KMS-11 (cell line): Measurements from ENCODE around the gene CCS.

Experiments used
- H2AFZ ChIP-seq: fragments of 200-600 bp; sonication (generic); 2 replicates; pipeline ENCODE4 v1.6.1; 2016; ENCODE audit warnings: antibody characterized with exemption, mixed run types, low read depth
- H3K27ac ChIP-seq: fragments of 200-600 bp; sonication (generic); 2 replicates; pipeline ENCODE4 v1.6.1; 2016; ENCODE audit warnings: mild to moderate bottlenecking, mixed run types
- H3K27me3 ChIP-seq: fragments of 200-600 bp; sonication (generic); 2 replicates; pipeline ENCODE4 v1.6.1; 2017; ENCODE audit warnings: mild to moderate bottlenecking, low read depth, mixed run types, moderate library complexity; ENCODE audit not compliant: insufficient read depth
- H3K36me3 ChIP-seq: fragments of 200-600 bp; sonication (generic); 2 replicates; pipeline ENCODE4 v1.6.1; 2017; ENCODE audit warnings: mild to moderate bottlenecking, mixed run types; ENCODE audit not compliant: insufficient read depth
- H3K4me1 ChIP-seq: fragments of 200-600 bp; sonication (generic); 2 replicates; pipeline ENCODE4 v1.6.1; 2016; ENCODE audit warnings: mild to moderate bottlenecking, low read depth, mixed run types; ENCODE audit not compliant: poor library complexity, severe bottlenecking
- H3K4me2 ChIP-seq: fragments of 200-600 bp; sonication (generic); 2 replicates; pipeline ENCODE4 v1.7.0; 2016; ENCODE audit warnings: mild to moderate bottlenecking, mixed run types
- H3K4me3 ChIP-seq: fragments of 200-600 bp; sonication (generic); IDR thresholded peaks from 2 replicates; pipeline ENCODE4 v1.6.1; 2017; ENCODE audit warnings: low read depth, low read length, mixed read lengths; ENCODE audit not compliant: insufficient read depth
- H3K79me2 ChIP-seq: fragments of 200-600 bp; sonication (generic); 2 replicates; pipeline ENCODE4 v1.6.1; 2016; ENCODE audit warnings: low read depth, mixed run types; ENCODE audit not compliant: insufficient read depth
- H3K9ac ChIP-seq: fragments of 200-600 bp; sonication (generic); 2 replicates; pipeline ENCODE4 v1.6.1; 2016; ENCODE audit warnings: mild to moderate bottlenecking, mixed run types
- H4K20me1 ChIP-seq: fragments of 200-600 bp; sonication (generic); 2 replicates; pipeline ENCODE4 v1.6.1; 2016; ENCODE audit warnings: mild to moderate bottlenecking, mixed run types; ENCODE audit not compliant: insufficient read depth
- CTCF ChIP-seq: fragments of 200-600 bp; sonication (generic); conservative IDR thresholded peaks from 2 replicates; pipeline ENCODE4 v1.6.1; 2017; ENCODE audit warnings: low read depth, mild to moderate bottlenecking, antibody characterized with exemption, low read length, moderate library complexity, mixed read lengths

CCS gene

GRCh38 chr11:66562907-66563583, 29.9 kb upstream of the CCS start:
- H3K4me1 ChIP-seq: no peaks in the 10 kb centered on the region
- H3K4me3 ChIP-seq: no peak overlapping the region
- no peak for TF ChIP-seq CTCF
- H3K36me3 ChIP-seq: no peaks in the 10 kb centered on the region
- H3K4me2 ChIP-seq: no peak overlapping the region
- no peak overlapping the region for H3K9ac ChIP-seq
- H3K27me3 ChIP-seq: no peaks in the 10 kb centered on the region; the same call in 1 of the 2 replicates
- H4K20me1 ChIP-seq: no peaks in the 10 kb centered on the region
- H3K79me2 ChIP-seq: no peaks in the 10 kb centered on the region
- H3K27ac ChIP-seq: no peak overlapping the region
- H2AFZ ChIP-seq: no peak overlapping the region

- Histone ChIP-seq H2AFZ (no peak overlapping the region), H3K4me3 (no peak overlapping the region), H3K27ac (no peak overlapping the region), H4K20me1 (no peaks in the 10 kb centered on the region), H3K4me2 (no peak overlapping the region), H3K4me1 (no peaks in the 10 kb centered on the region), H3K79me2 (no peaks in the 10 kb centered on the region), H3K9ac (no peak overlapping the region), H3K27me3 (no peaks in the 10 kb centered on the region; the same call in 1 of the 2 replicates), H3K36me3 (no peaks in the 10 kb centered on the region)
- no peak for TF ChIP-seq CTCF
Measured at GRCh38 chr11:66563832-66564231, 29.2 kb upstream of the CCS start.

DNA sequence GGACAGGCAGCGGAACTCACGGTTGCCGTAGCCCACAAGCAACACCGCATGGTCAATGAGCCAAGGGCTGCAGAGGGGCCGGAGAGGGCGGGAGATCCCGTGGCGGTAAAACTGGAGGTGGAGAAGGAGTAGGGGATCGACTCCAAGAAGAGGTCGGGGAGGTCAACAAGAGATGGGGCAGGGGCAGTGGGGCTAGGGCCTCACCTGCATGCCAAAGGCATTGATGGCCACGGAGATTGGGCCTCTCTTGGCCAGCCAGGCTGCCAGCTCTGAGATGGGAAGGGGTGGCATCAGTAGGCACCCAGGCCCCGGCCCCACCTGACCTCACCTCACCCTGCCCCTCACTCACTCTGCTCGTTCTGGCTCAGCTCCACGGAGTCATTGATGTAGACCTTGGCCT, 28.4 kb upstream of the CCS start:
- TF ChIP-seq CTCF: no peak
- H3K27me3 ChIP-seq: no peaks in the 10 kb centered on the region

DNA sequence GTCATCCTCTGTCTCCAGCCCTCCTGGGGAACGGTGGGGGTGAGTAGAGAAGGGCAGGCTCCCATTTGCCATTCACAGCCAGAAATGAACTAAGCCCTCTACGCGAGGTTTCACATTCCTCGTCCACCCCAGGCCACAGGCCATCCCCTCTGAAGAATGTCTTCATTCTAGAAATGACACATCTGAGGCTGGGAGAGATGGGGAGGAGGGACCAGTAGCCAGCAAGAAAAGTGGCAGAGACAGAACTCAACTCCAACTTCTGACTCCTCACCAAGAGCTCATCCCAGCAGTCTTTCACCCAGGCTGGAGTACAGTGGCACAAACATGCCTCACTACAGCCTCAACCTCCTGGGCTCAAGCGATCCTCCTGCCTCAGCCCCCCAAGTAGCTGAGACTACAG, 28.0 kb upstream of the CCS start:
- no peaks in the 10 kb centered on the region for H3K27me3 ChIP-seq

More for the DNA sequence above, 28.4 kb upstream of the CCS start:
- H3K4me1 ChIP-seq: no peaks in the 10 kb centered on the region
- no peaks in the 10 kb centered on the region for H3K79me2 ChIP-seq
- no peaks in the 10 kb centered on the region for H4K20me1 ChIP-seq
- no peak overlapping the region for H3K9ac ChIP-seq
- no peak overlapping the region for H3K4me3 ChIP-seq
- H3K27ac ChIP-seq: no peak overlapping the region
- no peak overlapping the region for H2AFZ ChIP-seq
- H3K4me2 ChIP-seq: no peak overlapping the region
- no peaks in the 10 kb centered on the region for H3K36me3 ChIP-seq

More for the DNA sequence above, 28.0 kb upstream of the CCS start:
- no peak overlapping the region for H3K4me2 ChIP-seq
- no peak overlapping the region for H3K9ac ChIP-seq
- H2AFZ ChIP-seq: no peak overlapping the region
- no peak overlapping the region for H3K4me3 ChIP-seq
- no peaks in the 10 kb centered on the region for H3K79me2 ChIP-seq
- H4K20me1 ChIP-seq: no peaks in the 10 kb centered on the region
- H3K36me3 ChIP-seq: no peaks in the 10 kb centered on the region
- H3K4me1 ChIP-seq: no peaks in the 10 kb centered on the region
- no peak for TF ChIP-seq CTCF
- H3K27ac ChIP-seq: no peak overlapping the region
